ENCODE measurements around the gene ZDHHC11B.

- TF ChIP-seq CTCF (IDR thresholded peaks at IDR 0.05) (no peak), EZH2 (IDR thresholded peaks at IDR 0.05; ENCODE audit: borderline replicate concordance, insufficient read depth, low read depth, low read length, poor library complexity, severe bottlenecking) (no peak)
These were observed 112.0 kb downstream of the ZDHHC11B start for GRCh38 chr5:672329-673160.
